Middle frontal gyrus (tissue), 1 donor: ENCODE measurements around the gene HMGXB3.

Source experiments
- DNase-seq: peaks from one replicate; pipeline ENCODE4 v3.0.0-alpha.2; 2015; ENCODE audit warnings: low spot score; ENCODE audit errors: extremely low spot score

Gene HMGXB3

GRCh38 chr5:150052956-150053712 is 52.6 kb downstream of the HMGXB3 start:
- no peak for DNase-seq

- DNase-seq: no peak
Measured at GRCh38 chr5:150053713-150054392, 53.3 kb downstream of the HMGXB3 start.

DNA sequence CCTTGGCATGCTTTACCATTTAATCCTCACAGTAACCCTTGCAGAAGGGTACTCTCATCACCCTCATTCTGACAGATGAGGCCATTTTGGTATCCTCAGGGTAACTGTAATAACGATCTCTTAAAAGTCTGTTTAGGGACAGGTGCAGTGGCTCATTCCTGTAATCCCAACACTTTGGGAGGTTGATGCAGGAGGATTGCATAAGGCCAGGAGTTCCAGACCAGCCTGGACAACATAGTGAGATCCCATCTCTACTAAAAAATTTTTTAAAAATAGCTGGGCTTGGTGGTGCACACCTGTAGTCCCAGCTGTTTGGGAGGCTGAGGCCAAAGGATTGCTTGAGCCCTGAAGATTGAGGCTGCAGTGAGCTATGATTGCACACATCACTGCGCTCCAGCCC is 54.0 kb downstream of the HMGXB3 start:
- no peak for DNase-seq

- no peak for DNase-seq
Measured at GRCh38 chr5:150055326-150056074, 55.0 kb downstream of the HMGXB3 start.

DNA sequence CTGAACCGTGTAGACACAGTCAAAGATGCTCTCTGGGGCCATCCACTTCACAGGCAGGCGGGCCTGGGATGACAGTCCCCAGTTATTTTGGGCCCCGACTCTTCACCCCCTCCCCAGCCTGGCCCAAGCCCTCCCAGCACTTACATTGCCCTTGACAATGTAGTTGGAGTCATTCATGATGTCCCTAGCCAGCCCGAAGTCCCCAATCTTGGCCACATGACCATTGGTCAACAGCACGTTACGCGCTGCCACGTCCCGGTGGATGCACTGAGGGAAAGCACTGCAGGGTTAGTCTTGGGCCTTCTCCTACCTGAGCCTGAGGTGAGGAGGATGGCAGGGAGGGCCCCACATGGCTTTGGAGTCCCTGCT is 55.5 kb downstream of the HMGXB3 start:
- DNase-seq: no peak

- DNase-seq: no peak
Measured at GRCh38 chr5:150057052-150057451, 56.5 kb downstream of the HMGXB3 start.

- DNase-seq: no peak
Measured at GRCh38 chr5:150057511-150057910, 57.0 kb downstream of the HMGXB3 start.

DNA sequence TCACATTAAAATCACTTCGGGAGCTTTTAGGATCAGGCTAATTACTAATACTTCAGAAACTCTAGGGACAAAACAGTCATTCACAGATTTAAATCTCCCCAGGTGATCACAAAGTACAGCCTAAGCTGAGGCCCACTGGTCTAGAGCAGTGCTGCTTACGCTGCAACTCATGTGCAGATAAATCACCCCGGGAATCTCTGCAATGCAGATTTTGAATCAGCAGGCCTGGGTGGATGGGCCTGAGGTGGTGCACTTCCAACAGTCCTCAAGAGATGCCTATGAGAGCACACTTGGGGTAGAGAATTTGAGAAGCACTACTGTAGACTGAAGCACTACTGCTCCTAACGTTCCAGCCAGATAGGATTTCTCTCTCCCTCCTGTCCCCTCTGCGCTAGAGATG is 57.5 kb downstream of the HMGXB3 start:
- DNase-seq: no peak

GRCh38 chr5:150058480-150059126 is 58.1 kb downstream of the HMGXB3 start:
- DNase-seq: peak; percentile 23

- DNase-seq: no peak
Measured at GRCh38 chr5:150059623-150060022, 59.1 kb downstream of the HMGXB3 start.

GRCh38 chr5:150060471-150060870 is 59.9 kb downstream of the HMGXB3 start:
- DNase-seq: no peak

GRCh38 chr5:150061538-150061995 is 61.0 kb downstream of the HMGXB3 start:
- no peak for DNase-seq

GRCh38 chr5:150062216-150062922 is 61.8 kb downstream of the HMGXB3 start:
- DNase-seq: no peak

DNA sequence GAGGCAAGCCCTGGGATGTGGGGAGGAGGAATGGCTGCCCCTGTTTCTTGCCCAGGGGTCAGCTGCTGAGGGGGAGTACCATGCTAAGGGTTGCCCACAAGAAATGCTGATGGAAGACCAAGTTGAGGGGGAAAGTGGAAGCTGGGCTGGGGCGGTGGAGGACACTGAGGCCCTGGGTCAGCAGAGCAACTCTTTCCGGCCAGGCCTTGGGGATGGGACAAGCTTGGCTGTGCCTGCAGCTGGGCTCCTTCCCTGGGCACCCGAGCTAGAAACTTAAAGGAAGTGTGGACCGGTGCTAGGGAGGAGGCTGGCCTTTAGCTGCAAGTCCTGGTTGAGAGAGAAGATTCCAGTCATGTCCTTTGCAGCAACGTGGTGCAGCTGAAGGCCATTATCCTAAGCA is 63.1 kb downstream of the HMGXB3 start:
- no peak for DNase-seq

- DNase-seq: no peak
Measured at GRCh38 chr5:150064681-150065220, 64.2 kb downstream of the HMGXB3 start.

- DNase-seq: no peak
Measured at GRCh38 chr5:150065346-150065745, 64.8 kb downstream of the HMGXB3 start.

GRCh38 chr5:150065886-150066285 is 65.3 kb downstream of the HMGXB3 start:
- DNase-seq: no peak

DNA sequence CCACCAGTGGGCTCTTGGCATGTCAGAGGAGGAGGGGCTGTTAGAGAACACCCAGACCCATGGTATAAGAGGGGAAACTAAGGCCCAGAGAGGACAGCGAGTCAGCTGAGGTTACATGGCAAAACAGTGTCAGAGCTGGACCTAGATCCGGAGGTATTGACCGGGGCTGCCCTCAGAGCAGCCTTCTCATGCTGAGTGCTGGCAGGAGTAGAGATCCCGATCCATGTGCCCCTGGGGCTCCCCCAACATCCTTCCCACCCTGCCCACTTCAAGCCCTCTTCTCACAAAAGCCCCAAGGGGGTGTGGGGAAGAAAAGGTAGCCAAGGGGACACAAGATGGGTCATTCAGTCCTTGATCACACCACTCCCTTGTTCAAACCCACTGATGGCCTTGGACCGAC is 65.9 kb downstream of the HMGXB3 start:
- no peak for DNase-seq

DNA sequence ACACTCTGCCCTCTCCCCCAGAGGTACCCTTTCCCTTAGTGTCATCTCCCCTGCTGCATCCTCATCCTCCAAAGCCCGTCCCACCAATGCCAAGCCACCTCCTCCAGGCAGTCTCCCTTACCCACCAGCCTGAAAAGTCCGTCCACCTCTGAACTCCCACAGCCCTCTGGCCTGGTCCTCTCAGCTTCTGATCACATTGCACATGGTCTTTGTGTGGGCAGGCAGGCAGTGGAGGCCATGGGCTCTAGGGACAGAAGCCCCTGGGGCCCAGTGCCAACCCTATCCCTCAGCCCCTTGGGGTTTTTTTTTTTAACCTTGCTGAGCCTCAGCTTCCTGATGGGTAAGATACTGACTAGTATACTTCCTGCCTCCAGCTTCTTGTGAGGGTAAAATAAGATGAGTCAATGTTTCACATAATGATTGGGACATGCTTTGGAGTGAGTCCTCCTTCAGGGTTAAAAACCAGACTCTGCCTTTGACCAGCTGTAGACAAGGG is 66.4 kb downstream of the HMGXB3 start:
- DNase-seq: no peak

GRCh38 chr5:150067405-150067960 is 66.9 kb downstream of the HMGXB3 start:
- no peak for DNase-seq
